Endometrium (tissue), 2 donors: ENCODE data around the gene CORO7.

Source experiments
- FAIRE-seq: peaks from 2 replicates; lab custom pipeline; 2012; peaks lifted over from hg19 to GRCh38; lab: Jason Lieb, UNC
- donor health status: control.
- donor health status: control.

The CORO7 gene

DNA sequence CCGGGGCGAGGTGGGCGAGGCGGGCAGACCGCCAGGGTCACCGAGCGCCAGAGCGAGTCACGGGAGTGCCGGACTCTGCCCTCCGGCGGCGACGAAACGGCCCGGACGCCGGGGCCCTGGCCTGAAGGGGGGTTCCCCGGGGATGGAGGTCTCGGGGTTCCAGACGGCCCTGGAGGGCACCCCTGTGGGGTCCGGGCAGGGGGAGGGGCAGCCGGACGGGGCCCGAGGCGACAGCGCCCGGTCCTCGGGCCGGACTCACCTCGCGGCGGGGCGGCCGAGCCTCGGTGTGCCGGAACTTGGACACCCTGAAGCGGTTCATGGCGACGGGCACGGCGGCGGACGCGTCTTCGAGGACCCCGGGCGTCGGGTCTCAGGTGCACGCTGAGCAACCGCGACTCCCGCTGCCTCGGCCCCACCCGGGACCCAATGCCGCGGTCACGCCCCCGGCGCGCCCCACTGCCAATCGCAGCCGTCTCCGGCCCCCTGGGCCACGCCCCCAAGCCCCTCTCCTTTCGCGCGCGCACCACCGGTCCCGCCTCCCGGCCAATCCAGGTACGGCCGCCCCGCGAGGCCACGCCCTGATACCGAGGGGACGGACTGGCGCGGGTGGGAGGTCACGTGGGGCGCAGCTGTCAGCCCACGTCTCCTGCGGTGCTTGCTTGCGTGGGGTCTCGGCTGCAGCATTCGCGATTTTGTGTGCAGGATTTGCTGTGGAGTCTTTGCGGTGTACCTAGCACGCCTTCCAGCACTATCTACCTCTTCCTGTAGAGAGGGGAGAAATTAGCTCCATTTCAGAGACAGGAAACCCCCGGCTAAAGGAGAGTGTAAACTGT lies at the start of gene CORO7:
Gene CORO7 (minus strand): TSS at position 397 of the 833 bp plus-strand sequence. CDS start 78 bp downstream, at position 319.
- FAIRE-seq: no peak

DNA sequence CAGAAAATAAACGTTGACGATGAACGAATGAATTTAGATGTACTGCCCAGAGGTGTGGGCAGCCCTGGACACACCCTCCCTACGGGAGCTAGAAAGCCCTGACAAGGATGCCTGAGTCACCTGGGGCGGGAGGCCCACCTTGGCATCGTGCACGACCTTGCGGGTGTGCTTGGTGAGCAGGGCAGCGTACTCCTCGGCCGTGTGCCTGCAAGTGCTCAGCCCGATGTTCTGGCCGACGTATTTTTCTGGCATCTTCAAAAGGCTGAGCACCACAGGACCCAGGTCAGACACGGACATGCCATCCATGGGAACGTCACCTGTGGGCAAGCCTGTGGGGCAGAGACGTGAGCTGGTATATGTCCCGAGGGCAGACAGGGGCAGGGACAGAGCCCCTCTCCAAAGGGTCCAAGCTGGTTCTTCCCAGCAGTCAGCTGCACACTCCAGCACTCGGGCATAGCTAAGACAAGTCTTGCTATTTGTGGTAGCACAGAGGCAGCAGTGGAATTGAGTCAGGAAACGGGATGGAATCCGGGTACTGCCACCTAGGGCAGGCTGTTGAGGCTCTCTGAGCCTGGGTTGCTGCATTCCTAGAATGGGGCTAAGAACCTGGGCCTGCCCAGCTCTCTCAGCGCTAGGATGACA lies 47.2 kb upstream of the CORO7 start:
- no peak for FAIRE-seq

DNA sequence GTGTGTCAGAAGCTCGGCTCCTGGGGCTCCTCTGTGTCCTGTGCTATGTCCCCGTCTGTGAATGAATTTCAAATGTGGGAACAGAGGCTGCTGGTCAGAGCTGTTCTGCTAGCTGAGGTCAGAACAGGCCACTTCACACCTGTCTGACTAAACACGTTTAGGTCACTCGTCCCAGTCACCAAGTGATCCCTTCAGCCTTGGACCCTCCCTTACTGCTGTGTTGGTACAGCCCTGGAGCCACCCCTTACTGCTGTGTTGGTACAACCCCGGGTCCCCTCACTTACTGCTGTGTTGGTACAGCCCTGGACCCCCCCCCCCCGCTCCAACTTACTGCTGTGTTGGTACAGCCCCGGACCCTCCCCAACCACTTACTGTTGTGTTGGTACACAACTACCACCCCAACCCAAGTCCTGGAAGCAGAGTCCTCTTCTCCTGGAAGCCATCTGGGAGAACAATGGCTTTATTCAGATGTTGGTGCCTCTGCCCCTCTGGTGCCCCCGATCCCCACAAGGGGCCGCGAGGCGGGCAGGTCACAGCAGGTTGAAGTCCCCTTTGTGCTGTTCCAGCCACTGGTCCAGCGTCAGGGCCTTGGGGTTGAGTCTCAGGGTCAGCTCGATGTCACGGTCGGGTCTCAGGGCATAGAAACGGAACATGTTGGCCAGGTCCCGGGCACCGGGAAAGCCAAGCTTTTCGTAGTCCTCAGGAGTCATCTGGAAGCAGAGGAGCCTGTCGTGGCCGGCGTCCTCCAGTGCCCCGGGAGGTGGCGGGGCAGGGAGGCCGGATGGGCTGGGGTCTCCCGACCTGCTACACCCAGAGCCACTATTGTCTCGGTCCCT lies 45.1 kb upstream of the CORO7 start:
- FAIRE-seq: no peak

DNA sequence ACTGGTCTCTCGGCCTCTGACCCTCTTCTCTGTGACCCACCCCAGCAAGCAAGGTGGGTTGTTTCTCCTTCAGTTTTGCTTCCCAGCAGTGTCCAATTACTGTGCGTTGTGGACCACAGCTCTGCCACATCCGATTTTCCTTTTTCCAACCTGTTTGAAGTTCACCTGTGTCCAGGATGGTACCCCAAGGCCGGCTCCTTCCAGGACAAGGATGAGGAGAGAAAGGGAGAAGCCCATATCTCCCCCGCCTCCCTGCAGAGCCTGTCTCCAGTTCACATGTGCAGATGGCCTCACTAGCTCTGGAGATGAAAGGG lies 44.5 kb upstream of the CORO7 start:
- no peak for FAIRE-seq

DNA sequence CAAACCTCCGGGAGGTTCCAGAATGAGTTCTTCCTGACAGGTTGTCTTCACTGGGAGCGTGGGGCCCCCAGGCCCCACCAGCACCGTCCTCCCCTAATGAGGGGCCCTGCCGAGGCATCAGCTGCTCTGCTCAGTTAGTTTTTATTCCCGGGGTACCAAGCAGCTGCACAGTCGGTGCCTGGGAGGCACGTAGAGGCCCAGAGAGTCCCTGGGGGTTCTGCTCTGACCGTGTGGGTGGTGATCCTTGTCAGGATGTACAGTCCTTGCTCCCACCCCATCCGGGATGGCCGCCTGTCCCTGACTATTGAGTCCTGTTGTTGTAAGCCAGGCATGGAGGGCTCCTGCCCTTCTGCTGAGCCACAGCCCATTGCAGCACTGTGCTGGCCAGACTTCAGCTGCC lies 39.6 kb upstream of the CORO7 start:
- no peak for FAIRE-seq

DNA sequence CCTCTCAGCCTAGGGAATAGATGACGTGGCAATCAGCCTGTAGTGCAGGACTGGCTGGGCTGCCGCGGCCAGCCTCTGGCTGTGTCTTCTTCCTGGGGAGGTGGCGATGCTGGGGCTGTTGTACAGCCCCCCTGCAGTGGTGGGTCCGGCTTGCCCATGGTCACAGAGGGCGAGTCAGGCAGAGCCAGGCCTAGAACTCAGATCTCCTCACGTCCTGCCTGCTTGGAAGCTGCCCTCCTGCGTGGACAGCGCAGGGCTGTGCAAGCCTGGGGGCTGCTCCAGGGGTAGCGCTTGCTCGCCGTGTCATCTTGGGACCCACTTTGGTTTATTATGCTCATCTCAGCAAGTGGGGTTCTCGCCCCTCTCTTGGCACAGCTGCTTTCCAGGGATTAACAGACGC lies 38.7 kb upstream of the CORO7 start:
- FAIRE-seq: no peak

DNA sequence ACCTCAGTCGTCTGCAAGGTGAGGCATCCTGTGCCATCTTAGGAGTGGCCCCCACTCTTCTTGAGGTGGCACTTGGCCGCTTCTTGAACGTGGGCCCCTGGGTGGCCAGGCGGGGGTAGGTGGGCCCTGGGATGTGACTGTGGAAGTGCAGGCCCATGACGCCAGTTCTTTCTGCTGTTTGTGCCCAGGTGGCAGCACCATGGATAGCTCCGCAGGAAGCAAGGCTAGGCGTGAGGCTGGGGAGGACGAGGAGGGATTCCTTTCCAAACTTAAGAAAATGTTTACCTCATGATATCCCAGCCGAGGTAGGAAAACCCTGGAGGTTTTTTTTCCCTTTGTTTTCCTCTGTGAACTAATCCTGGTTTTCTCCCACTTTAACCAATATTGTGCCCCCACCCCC lies 38.2 kb upstream of the CORO7 start:
- no peak for FAIRE-seq

DNA sequence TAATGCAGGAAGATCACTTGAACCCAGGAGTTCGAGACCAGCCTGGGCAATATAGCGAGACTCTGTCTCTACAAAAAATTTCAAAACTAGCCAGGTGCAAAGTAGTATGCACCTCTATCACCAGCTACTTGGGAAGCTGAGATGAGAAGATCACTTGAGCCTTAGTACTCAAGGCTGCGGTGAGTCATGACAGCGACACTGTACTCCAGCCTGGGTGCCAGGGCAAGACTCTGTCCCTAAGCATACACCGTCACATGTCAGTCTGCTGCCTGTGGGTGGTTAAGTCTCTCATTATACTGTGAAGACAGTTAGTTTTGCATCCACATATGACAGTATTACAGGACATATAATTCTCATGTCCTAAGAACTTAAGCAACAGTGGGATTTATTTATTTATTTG lies 36.3 kb upstream of the CORO7 start:
- FAIRE-seq: no peak

DNA sequence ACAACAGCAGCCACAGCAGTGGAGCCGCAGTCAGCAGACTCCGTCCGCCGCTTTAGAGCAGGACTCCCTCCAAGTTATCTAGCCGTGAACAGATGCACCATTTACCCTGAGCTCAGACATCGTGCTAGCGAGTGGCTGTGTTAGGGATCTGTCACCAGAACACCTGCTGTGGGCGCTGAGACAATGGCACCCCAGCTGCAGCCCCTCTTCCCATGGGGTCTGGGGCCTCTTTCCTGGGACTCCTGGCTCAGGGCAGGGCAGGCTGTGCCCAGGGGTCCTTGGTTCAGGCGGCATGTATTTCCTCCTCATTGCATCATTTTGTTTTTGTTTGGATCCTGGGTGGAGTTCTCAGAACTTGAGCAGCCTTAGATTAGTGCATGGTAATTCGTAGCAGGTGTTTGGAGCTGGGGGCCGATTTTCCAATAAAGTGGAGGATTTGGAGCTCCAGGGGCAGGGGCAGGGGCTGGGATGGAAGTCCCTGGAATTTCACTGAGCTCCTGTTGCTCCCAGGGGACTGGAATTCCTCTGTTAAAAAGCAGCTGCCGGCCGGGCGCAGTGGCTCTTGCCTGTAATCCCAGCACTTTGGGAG lies 34.6 kb upstream of the CORO7 start:
- FAIRE-seq: no peak

DNA sequence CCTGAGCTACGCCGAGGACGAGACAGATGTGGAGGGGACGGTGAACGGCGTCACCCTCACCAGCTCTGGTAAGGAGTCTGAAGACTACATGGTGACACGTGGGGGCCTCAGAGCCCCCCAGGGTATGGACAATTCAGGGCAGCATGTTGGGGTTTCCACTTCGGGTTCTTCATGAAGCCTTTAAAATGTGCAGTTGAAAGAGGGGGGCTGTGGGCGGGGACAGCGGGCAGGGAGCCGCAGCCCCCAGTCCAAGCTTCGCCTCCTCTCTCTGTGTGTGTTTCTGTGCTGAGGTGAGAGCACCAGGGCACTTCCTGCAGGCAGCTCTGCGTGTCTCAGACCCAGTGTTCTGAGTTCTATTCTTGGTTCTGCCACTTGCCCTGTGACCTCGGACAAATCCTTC lies 34.0 kb upstream of the CORO7 start:
- FAIRE-seq: no peak

DNA sequence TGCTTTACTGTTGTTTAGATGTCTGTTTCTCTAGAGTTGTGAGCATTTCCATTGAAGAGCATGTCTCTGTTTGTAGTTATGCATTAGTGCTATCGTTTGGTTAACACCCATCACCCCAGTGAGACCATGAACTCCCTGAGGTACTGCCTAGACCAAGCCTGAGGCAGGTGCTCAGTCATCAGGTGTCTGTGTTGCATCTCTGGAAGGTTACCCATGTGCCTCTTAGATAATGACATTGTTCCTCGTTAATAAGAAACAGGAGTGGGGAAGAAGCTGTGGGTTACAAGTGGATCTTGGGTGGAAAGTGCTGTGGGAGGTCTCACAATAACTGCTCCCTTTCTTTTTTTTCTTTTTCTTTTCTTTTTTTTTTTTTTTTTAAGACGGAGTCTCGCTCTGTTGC lies 27.6 kb upstream of the CORO7 start:
- no peak for FAIRE-seq

DNA sequence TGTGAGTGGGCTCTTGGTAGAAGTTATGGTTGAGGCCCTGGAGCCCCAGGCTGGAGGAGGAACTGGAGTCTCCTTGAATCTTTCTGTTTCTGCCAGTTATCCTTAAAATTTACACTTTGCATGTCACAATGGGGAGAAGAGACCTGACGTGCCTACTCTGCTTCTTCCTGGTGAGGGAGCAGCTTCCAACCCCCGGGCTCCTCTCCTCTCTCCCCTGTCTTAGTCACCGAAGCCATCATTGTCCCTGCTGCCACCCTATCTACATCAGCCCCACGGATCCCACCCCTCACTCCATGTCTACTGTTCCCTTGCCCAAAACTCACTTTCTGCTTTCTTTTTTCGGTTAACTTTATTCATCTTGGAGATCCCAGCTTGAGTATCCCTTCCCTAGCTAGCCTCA lies 26.9 kb upstream of the CORO7 start:
- FAIRE-seq: no peak

DNA sequence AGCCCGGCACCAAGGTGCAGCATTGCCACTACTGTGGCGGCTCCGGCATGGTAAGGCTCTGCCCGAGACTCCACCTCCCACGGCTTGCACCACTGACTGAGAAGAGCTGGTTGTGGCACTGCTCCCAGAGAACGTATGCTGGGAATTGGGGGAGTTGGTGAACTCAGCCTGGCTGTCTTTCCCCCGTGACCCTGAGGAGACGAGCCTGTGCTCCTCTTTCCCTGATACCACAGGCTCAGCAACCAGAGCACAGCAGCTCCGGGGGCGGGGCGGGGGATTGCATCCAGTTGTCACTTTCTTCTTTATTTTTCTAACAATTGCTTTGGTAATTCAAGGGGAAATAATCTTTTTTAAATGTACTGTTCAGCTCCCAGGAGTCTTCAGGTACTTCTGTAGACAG lies 26.0 kb upstream of the CORO7 start:
- FAIRE-seq: no peak

DNA sequence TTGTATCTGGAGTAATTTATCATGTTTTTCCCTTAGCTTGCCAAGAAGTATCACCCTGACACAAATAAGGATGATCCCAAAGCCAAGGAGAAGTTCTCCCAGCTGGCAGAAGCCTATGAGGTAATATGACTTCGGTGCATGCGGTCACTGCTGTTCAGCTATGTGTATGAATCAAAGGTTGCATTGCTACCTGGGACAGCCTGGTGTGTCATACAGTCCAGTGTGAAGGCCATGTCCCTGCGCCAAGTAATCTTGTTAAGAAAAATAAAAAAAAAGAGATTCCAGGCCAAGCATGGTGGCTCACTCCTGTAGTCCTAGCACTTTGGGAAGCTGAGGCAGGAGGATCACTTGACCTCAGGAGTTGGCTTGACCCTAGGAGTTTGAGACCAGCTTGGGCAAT lies 21.0 kb upstream of the CORO7 start:
- FAIRE-seq: no peak

DNA sequence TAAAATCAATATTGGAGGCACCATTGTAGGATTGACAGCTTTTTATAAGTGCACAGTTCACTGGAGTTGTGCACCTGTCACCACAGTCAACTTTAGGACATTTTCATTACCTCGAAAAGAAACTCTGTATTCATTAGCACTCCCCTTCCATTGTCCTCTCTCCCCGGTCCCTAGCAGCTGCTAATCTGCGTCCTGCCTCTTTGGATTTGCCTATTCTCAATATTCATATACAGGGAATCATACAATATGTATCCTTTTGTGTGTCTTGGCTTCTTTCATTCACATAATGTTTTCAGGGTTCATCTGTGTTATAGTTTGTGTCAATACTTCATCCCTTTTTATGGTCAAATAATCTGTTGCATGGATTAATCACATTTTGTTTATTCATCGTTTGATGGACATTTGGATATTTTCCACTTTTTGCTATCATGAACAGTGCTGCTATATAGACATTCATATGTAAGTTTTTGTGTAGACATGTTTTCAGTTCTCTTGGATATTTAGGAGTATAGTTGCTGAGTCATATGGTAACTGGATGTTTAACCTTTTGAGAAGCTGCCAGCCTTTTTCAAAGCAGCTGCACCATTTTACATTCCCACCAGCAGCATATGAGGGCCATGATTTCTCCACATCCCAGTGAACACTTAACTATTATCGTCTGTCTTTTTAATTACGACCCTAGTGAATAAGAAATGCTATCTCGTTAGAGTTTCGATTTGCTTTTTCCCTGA lies 19.1 kb upstream of the CORO7 start:
- no peak for FAIRE-seq

DNA sequence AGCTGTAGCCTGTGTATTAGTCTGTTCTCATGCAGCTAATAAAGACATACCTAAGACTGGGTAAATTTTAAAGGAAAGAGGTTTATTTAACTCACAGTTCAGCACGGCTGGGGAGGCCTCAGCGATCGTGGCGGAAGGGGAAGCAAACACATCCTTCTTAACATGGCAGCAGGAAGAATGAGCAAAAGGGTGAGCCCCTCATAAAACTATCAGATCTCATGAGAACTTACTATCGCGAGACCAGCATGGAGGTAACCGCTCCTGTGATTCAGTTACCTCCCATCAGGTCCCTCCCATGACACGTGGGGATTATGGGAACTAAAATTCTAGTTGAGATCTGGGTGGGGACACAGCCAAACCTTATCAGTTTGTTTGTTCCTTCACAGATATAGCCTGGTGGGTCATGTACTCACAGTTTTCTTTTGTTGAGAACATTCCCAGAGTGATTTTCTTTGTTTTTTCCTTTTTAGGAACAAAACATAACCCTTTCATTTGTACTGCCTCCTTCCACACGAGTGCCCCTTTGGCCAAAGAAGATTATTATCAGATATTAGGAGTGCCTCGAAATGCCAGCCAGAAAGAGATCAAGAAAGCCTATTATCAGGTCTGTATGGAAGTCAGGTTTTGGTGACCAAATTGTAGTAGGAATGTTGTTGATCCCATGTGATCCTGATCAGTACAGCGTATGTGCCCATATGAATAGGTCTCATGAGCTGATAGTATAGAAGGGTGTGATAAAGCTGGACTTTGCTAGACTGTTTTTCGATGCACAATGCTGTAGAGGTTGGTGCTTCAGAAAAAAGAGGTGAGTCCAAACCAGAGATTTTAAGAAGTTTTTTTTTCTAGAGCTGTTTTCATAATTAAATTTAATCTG lies 17.8 kb upstream of the CORO7 start:
- FAIRE-seq: no peak

DNA sequence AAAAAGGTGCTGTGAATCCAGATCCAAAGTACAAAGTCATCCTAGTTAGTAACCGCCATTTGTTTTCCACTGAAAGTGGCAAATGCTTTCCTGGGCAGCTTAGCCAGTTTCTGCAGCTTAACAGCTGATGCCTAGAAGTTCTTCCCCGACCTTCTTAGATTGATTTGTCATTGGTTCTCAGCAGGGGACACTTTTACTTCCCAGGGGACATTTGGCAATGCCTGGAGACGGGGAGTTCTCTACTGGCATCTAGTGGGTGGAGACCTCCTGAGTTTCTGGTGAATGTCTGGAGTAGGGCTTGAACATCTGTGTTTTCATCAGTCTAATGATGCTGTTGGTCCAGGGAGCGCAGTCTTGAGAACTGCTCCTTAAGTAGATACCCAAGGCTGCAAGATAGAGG lies 16.8 kb upstream of the CORO7 start:
- no peak for FAIRE-seq

DNA sequence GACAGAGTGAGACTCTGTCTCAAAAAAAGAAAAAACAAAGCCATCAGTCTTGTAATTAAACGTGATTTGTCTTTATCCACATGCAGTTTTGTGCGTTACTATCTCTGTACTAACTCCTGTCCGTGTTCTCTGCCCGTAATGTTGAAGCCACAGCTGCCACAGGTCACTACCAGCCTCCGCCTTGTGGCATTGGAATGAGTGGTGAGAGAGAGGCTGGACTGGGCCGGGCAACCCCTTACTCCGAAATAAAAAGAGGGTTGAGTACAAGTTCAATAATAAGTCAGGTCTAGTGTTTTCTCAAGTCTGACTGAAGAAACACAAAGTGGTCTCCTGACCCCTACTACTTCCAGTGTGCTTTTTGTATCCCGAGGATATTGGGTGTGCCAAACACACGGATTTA lies 14.6 kb upstream of the CORO7 start:
- no peak for FAIRE-seq

DNA sequence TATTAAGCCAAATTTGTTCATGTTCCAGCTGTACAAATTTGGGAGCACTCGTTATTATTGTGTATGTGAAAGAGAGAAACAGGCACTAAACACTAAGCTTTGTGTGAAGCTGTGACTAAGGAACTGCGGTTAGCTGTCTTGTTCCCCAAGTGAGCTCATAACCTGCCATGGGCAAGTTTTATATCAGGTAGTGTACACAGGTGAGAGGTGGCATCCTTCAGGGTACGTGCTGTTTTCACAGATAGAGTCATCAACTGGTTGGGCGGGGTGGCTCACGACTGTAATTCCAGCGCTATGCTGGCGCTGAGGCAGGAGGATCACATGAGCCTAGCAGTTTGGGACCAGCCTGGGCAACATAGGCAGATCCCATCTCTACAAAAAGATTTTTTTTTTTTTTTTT lies 12.1 kb upstream of the CORO7 start:
- no peak for FAIRE-seq

DNA sequence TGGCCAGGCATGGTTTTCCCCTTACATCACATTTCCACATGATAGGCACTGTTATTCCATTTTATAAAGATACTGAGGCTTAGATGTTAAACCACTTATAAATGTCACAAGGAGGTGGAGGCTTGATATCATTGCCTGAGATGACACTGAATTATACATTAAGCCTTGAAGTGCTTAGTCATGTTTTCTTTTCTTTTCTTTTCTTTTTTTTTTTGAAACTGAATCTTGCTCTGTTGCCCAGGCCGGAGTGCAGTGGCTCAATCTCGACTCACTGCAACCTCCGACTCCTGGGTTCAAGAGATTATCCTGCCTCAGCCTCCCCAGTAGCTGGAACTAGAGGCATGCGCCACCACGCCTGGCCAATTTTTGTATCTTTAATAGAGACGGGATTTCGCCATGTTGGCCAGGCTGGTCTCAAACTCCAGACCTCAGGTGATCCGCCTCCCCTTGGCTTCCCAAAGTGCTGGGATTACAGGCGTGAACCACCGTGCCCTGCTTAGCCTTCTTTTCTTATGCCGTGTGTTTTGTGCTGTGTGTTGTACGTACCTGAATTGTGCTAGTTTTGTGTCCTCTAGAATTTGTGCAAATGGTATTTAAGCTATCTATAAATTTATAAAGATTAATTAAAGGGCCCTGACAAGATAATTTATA lies 10.5 kb upstream of the CORO7 start:
- FAIRE-seq: no peak
